ENCODE results near the gene TMEM273.

DNA sequence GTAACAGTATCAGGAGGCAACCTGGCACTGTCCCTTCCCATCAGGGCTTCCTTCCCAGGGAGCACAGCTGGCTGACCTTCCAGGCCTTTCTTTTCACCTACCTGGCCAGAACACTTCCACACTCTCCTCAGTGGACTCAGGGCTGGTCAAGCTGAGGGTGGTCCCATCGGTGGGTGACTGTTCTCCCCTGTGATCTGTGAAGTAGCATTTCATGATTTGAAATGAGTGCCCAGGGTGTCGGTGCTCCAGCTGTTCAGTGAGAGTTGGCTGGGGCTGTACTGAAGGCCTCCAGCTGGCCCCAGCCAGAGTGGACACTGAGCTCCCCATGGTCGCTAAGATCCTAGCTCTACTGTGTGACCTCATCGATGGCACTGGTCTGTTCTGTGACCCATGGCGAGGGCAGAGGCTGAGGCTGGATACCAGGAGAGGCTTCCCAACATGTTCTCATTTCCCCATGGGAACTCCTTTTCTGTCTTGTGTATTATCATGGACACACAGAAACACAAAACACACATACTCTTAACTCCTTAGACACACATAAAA is 54.4 kb downstream of the TMEM273 start, which contains the start of gene FAM170B:
- TF ChIP-seq, protein P1, sequence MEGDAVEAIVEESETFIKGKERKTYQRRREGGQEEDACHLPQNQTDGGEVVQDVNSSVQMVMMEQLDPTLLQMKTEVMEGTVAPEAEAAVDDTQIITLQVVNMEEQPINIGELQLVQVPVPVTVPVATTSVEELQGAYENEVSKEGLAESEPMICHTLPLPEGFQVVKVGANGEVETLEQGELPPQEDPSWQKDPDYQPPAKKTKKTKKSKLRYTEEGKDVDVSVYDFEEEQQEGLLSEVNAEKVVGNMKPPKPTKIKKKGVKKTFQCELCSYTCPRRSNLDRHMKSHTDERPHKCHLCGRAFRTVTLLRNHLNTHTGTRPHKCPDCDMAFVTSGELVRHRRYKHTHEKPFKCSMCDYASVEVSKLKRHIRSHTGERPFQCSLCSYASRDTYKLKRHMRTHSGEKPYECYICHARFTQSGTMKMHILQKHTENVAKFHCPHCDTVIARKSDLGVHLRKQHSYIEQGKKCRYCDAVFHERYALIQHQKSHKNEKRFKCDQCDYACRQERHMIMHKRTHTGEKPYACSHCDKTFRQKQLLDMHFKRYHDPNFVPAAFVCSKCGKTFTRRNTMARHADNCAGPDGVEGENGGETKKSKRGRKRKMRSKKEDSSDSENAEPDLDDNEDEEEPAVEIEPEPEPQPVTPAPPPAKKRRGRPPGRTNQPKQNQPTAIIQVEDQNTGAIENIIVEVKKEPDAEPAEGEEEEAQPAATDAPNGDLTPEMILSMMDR (IDR thresholded peaks at IDR 0.05; ENCODE audit: low read length), result no peak
- no peak for TF ChIP-seq EZH2 (IDR thresholded peaks at IDR 0.05; ENCODE audit: borderline replicate concordance, low read length)

All from OCI-LY1 (cell line).